GM12874 (cell line): ENCODE data around the gene PPM1B.

ENCODE experiments used
- CTCF ChIP-seq: IDR thresholded peaks from 2 replicates; pipeline ENCODE4 v1.5.1; 2011; ENCODE audit warnings: low read depth, mild to moderate bottlenecking, control low read depth, low read length, moderate library complexity; ENCODE audit not compliant: insufficient read depth

PPM1B gene

GRCh38 chr2:44277541-44277940, 108.9 kb downstream of the PPM1B start:
- TF ChIP-seq CTCF = no peak

GRCh38 chr2:44280869-44281268, 112.2 kb downstream of the PPM1B start:
- TF ChIP-seq CTCF = no peak
